H1 (cell line): ENCODE data around the gene PROM2. TPM values are rescaled to one million over a fixed set of nuclear protein-coding genes. Genes with fewer than 3 reads are reported as not detected.

Experiments used
- CTCF ChIA-PET: fragments of 300-600 bp; sonication (Branson Sonifier 250); formaldehyde crosslinking; loops from one replicate; lab custom pipeline; 2021; ENCODE audit not compliant: partially characterized antibody; lab: Charles Lee
- POLR2A ChIA-PET: fragments of 300-600 bp; sonication (Branson Sonifier 250); formaldehyde crosslinking; loops from one replicate; lab custom pipeline; 2021; ENCODE audit warnings: inconsistent platforms; ENCODE audit not compliant: partially characterized antibody; lab: Charles Lee
- DNase-seq, 2 experiments: peaks; one replicate each; pipeline versions ENCODE4 v3.0.0 to v3.0.0-alpha.2; 2010 to 2022; ENCODE audit warnings: low spot score in 2 of 2, low read depth in 1 of 2, mixed read lengths in 1 of 2
- FAIRE-seq: peaks from 2 replicates; lab custom pipeline; 2011; peaks lifted over from hg19 to GRCh38; lab: Jason Lieb, UNC
- H2AFZ ChIP-seq: 2 replicates; pipeline ENCODE4 v1.8.1; 2012; ENCODE audit warnings: low read length, inconsistent platforms
- H2AK5ac ChIP-seq: 2 replicates; pipeline ENCODE4 v1.6.1; 2013; ENCODE audit warnings: low read depth, low read length
- H2BK120ac ChIP-seq: replicated peaks from 2 replicates; pipeline ENCODE3; 2013; ENCODE audit warnings: low read depth, low read length, inconsistent platforms
- H2BK12ac ChIP-seq: 2 replicates; pipeline ENCODE4 v1.6.1; 2013; ENCODE audit warnings: low read depth, low read length
- H2BK15ac ChIP-seq: 2 replicates; pipeline ENCODE4 v1.6.1; 2013; ENCODE audit warnings: low read length
- H2BK20ac ChIP-seq: 2 replicates; pipeline ENCODE4 v1.6.1; 2013; ENCODE audit warnings: low read length
- H2BK5ac ChIP-seq: 2 replicates; pipeline ENCODE4 v1.6.1; 2013; ENCODE audit warnings: low read depth, low read length
- H3K14ac ChIP-seq: 2 replicates; pipeline ENCODE4 v1.6.1; 2013; ENCODE audit warnings: inconsistent platforms; ENCODE audit not compliant: insufficient read length
- H3K18ac ChIP-seq: 2 replicates; pipeline ENCODE4 v1.6.1; 2013; ENCODE audit warnings: low read length; ENCODE audit errors: extremely low read depth
- H3K23ac ChIP-seq: 2 replicates; pipeline ENCODE4 v1.6.1; 2013; ENCODE audit warnings: inconsistent platforms; ENCODE audit not compliant: insufficient read length
- H3K23me2 ChIP-seq: 2 replicates; pipeline ENCODE4 v1.6.1; 2013; ENCODE audit warnings: low read depth, low read length
- H3K27ac ChIP-seq: 2 replicates; pipeline ENCODE4 v1.6.1; 2011; ENCODE audit warnings: low read depth, low read length, inconsistent platforms
- H3K27me3 ChIP-seq, 4 experiments: replicated peaks in 1 of 4; 1 replicate in 1 of 4; 2 replicates in 3 of 4; pipeline versions ENCODE4 v1.6.1 to v1.8.1; 2011 to 2013; ENCODE audit warnings: low read length in 3 of 4, mild to moderate bottlenecking in 3 of 4, inconsistent platforms in 2 of 4, mixed read lengths in 2 of 4, moderate library complexity in 1 of 4; ENCODE audit not compliant: control insufficient read depth in 3 of 4, insufficient read depth in 3 of 4; ENCODE audit errors: extremely low read depth in 1 of 4
- H3K36me3 ChIP-seq, 4 experiments: 2 replicates each; pipeline versions ENCODE4 v1.6.1 to v1.8.1; 2011 to 2013; ENCODE audit warnings: mild to moderate bottlenecking in 4 of 4, low read length in 3 of 4, moderate library complexity in 2 of 4, control low read depth in 1 of 4, inconsistent platforms in 1 of 4; ENCODE audit not compliant: insufficient read depth in 4 of 4, control insufficient read depth in 2 of 4
- H3K4ac ChIP-seq: replicated peaks from 2 replicates; pipeline ENCODE3; 2013; ENCODE audit warnings: low read length, low read depth, mixed read lengths, inconsistent platforms; ENCODE audit not compliant: insufficient read length
- H3K4me1 ChIP-seq, 4 experiments: replicated peaks in 1 of 4; 1 replicate in 1 of 4; 2 replicates in 3 of 4; pipeline versions ENCODE4 v1.6.1 to v1.8.1; 2011 to 2013; ENCODE audit warnings: low read length in 3 of 4, inconsistent platforms in 2 of 4, mixed read lengths in 1 of 4; ENCODE audit not compliant: insufficient read depth in 4 of 4, control insufficient read depth in 3 of 4
- H3K4me2 ChIP-seq, 2 experiments: 2 replicates each; pipeline versions ENCODE4 v1.6.1 to v1.8.1; 2011 to 2013; ENCODE audit warnings: low read depth in 2 of 2, low read length in 2 of 2, control low read depth in 1 of 2, inconsistent platforms in 1 of 2, mild to moderate bottlenecking in 1 of 2; ENCODE audit not compliant: insufficient read depth in 1 of 2
- H3K4me3 ChIP-seq, 4 experiments: fragments of 200-600, 300-600 bp in 1 of 4; sonication (generic), shearing (Covaris generic), sonication (Bioruptor Twin) in 1 of 4; 2 replicates each; pipeline versions ENCODE4 v1.5.1 to v1.8.1; 2011 to 2016; ENCODE audit warnings: low read length in 4 of 4, low read depth in 3 of 4, control low read depth in 2 of 4, inconsistent platforms in 2 of 4, mild to moderate bottlenecking in 2 of 4, mixed read lengths in 1 of 4, moderate library complexity in 1 of 4; ENCODE audit not compliant: insufficient read depth in 2 of 4; ENCODE audit errors: extremely low read depth in 1 of 4
- H3K56ac ChIP-seq: replicated peaks from 2 replicates; pipeline ENCODE3; 2013; ENCODE audit warnings: low read depth, mild to moderate bottlenecking, mixed read lengths, low read length, inconsistent platforms; ENCODE audit not compliant: insufficient read length
- H3K79me1 ChIP-seq: 2 replicates; pipeline ENCODE4 v1.6.1; 2013; ENCODE audit warnings: low read depth, low read length, control low read depth
- H3K79me2 ChIP-seq, 2 experiments: 2 replicates each; pipeline versions ENCODE4 v1.6.1 to v1.8.1; 2012 to 2013; ENCODE audit warnings: low read length in 2 of 2, mild to moderate bottlenecking in 2 of 2, inconsistent platforms in 1 of 2; ENCODE audit not compliant: insufficient read depth in 2 of 2, control insufficient read depth in 1 of 2
- H3K9ac ChIP-seq, 4 experiments: replicated peaks in 1 of 4; 1 replicate in 1 of 4; 2 replicates in 3 of 4; pipeline versions ENCODE4 v1.6.1 to v1.8.1; 2011 to 2013; ENCODE audit warnings: low read depth in 3 of 4, low read length in 3 of 4, control low read depth in 2 of 4, mild to moderate bottlenecking in 2 of 4, moderate library complexity in 2 of 4, inconsistent platforms in 1 of 4; ENCODE audit errors: extremely low read depth in 1 of 4
- H3K9me3 ChIP-seq, 2 experiments: 2 replicates each; pipeline versions ENCODE4 v1.6.1 to v1.8.1; 2012 to 2013; ENCODE audit warnings: mild to moderate bottlenecking in 2 of 2, moderate library complexity in 2 of 2, control low read depth in 1 of 2, inconsistent platforms in 1 of 2, low read depth in 1 of 2, low read length in 1 of 2, mixed read lengths in 1 of 2; ENCODE audit not compliant: insufficient read depth in 2 of 2
- H4K20me1 ChIP-seq, 2 experiments: replicated peaks in 1 of 2; 2 replicates each; pipeline versions ENCODE3 to v1.8.1; 2011 to 2013; ENCODE audit warnings: inconsistent platforms in 2 of 2, low read length in 2 of 2, mild to moderate bottlenecking in 1 of 2; ENCODE audit not compliant: insufficient read depth in 2 of 2, control insufficient read depth in 1 of 2
- H4K5ac ChIP-seq: 2 replicates; pipeline ENCODE4 v1.6.1; 2013; ENCODE audit warnings: low read length, low read depth, mixed read lengths, inconsistent platforms; ENCODE audit not compliant: insufficient read length
- H4K8ac ChIP-seq: 2 replicates; pipeline ENCODE4 v1.8.0; 2013; ENCODE audit warnings: mild to moderate bottlenecking, moderate library complexity, low read length, inconsistent platforms; ENCODE audit not compliant: insufficient read depth; ENCODE audit errors: extremely low read depth
- H4K91ac ChIP-seq: replicated peaks from 2 replicates; pipeline ENCODE3; 2013; ENCODE audit warnings: low read length, mixed read lengths, inconsistent platforms; ENCODE audit not compliant: insufficient read length
- SIX5 ChIP-seq: IDR thresholded peaks from 2 replicates; pipeline ENCODE4 v1.6.1; 2011; ENCODE audit warnings: mild to moderate bottlenecking, low read depth, low read length
- YY1 ChIP-seq: IDR thresholded peaks from 2 replicates; pipeline ENCODE4 v1.6.1; 2011; ENCODE audit warnings: low read depth, mild to moderate bottlenecking, low read length
- WGBS, 2 experiments: shearing (Covaris generic) in 1 of 2; methylation state at CpG; one replicate each; pipeline versions ENCODE4 v1.1.6 to v1.1.7; 2013 to 2015; ENCODE audit warnings: low lambda C conversion rate in 2 of 2, mixed read lengths in 2 of 2, inconsistent platforms in 1 of 2, low coverage in 1 of 2, missing lambda C conversion rate in 1 of 2; ENCODE audit not compliant: insufficient replicate concordance in 2 of 2, insufficient coverage in 1 of 2, insufficient read length in 1 of 2; ENCODE audit errors: extremely low coverage in 1 of 2, missing lambda C conversion rate in 1 of 2; 5-methylcytosine and 5-hydroxymethylcytosine counted together
- polyA plus RNA-seq, 7 experiments: library from polyadenylated mRNA; depleted of rRNA in 3 of 7; stranded (reverse) in 5 of 7; unstranded in 2 of 7; fragments of >200 nt in 5 of 7; fragments of 200-250 nt in 2 of 7; gene quantifications; 1 replicate in 5 of 7; 2 replicates in 1 of 7; 4 replicates in 1 of 7; pipeline versions ENCODE4 v1.2.1 to v1.2.3, GENCODE V29; 2011 to 2013; ENCODE audit warnings: missing spikeins in 2 of 7, mixed read lengths in 2 of 7
- total RNA-seq: library from RNA; stranded (reverse); fragmentation: NEBNext Ultra II Directional; extraction: Animal tissue kit (Norgen Biotek cat#: 25700); gene quantifications from 2 replicates; pipeline ENCODE4 v1.2.1, GENCODE V29; 2021

PROM2 gene
- total and polyA plus RNA-seq, 2 of the 8 experiments (the other 6 are each of a cell fraction or from before 2014, with no cell fraction given): 1.6 to 3.8 TPM

DNA sequence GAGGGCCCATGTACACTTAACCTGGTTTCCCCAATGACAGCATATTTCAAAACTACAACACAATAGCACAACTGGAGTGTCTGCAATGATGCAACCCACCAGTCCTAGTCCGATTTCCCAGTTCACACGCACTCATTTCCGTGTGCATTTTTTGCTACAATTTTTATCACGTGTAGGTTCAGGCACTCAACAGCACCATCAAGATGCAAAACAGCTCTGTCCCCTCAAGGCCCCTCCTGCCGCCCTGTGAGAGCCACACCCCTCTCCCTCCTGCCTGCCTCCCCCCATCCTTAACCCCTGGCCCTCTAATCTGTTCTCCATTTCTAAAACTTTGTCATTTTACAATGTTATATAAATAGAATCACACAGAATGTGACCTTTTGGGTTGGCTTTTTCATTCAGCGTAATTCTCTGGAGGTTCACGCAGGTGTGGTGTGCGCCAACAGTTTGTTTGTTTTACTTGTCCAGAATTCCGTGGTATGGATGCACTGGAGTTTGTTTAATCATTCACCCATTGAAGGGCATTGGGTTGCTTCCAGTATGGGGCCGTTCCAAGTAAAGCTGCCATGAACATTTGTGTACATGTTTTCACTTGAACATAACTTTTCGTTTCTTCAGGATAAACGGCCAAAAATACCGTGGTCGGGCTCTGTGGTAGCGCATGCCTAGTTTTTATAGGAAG lies 31.3 kb downstream of the PROM2 start:
- no peaks in the 10 kb centered on the region; a peak in 1 of 7 replicates for H3K4me1 ChIP-seq
- H4K5ac ChIP-seq: no peak overlapping the region
- no peaks in the 10 kb centered on the region for H3K36me3 ChIP-seq
- no peak overlapping the region for H2BK15ac ChIP-seq
- H3K18ac ChIP-seq: no peak overlapping the region
- no peak overlapping the region for H2BK120ac ChIP-seq
- H4K20me1 ChIP-seq: no peaks in the 10 kb centered on the region
- no peak overlapping the region for H3K9ac ChIP-seq
- no peak for DNase-seq
- peaks cover 56 to 97% of the 10 kb centered on the region in 2 experiments for H3K9me3 ChIP-seq
- no peak overlapping the region for H3K4me3 ChIP-seq
- no peak overlapping the region for H4K91ac ChIP-seq
- no peaks in the 10 kb centered on the region for H3K23me2 ChIP-seq
- FAIRE-seq: no peak
- 82% methylated on average over 15 of the region's 15 CpGs; no CpG with 5 or more reads in 1 of the 2 experiments for WGBS, 2 experiments
- H3K23ac ChIP-seq: no peak overlapping the region
- no peak overlapping the region for H3K56ac ChIP-seq
- no peaks in the 10 kb centered on the region for H3K79me1 ChIP-seq
- ChIA-PET POLR2A (no interaction called here), CTCF (interaction anchor here (1.2 to 1.3 kb wide), 2 partner anchors 18 to 40 kb away, joined by 3 read pairs; no protein-coding TSS in a partner anchor)
- no peak overlapping the region for H2BK20ac ChIP-seq
- H3K14ac ChIP-seq: no peak overlapping the region
- no peak overlapping the region for H2AFZ ChIP-seq
- no peak overlapping the region for H3K27ac ChIP-seq
- H2AK5ac ChIP-seq: no peak overlapping the region
- no peak overlapping the region for H2BK5ac ChIP-seq
- H3K79me2 ChIP-seq: no peaks in the 10 kb centered on the region
- H4K8ac ChIP-seq: no peak overlapping the region
- H3K4me2 ChIP-seq: no peak overlapping the region
- H3K27me3 ChIP-seq: no peaks in the 10 kb centered on the region
- H2BK12ac ChIP-seq: no peak overlapping the region
- no peak overlapping the region for H3K4ac ChIP-seq
- TF ChIP-seq SIX5 (no peak), YY1 (no peak)
